Psoas muscle (tissue), 8 donors: ENCODE measurements around the gene NOL3. TPM values are rescaled to one million over a fixed set of nuclear protein-coding genes. Genes with fewer than 3 reads are reported as not detected.

Experiments used
- ATAC-seq, 4 donors: fragments of 200-7000 bp; cut with Tn5 transposase; one replicate each; pipeline ENCODE4 v1.9.1; 2020; ENCODE audit warnings: moderate library complexity in 3 of 4, mild to moderate bottlenecking in 2 of 4
- DNase-seq, 2 donors: peaks; one replicate each; pipeline ENCODE4 v3.0.0-alpha.2; 2020
- H3K27ac ChIP-seq: fragments of 200-600 bp; one replicate; pipeline ENCODE4 v1.8.0; 2022
- H3K27me3 ChIP-seq, 3 donors: fragments of 200-600 bp in 1 of 3; one replicate each; pipeline versions ENCODE4 v1.6.1 to v1.8.0; 2013 to 2022; ENCODE audit warnings: low read length in 2 of 3, mild to moderate bottlenecking in 2 of 3, moderate library complexity in 1 of 3; ENCODE audit not compliant: insufficient read depth in 3 of 3
- H3K36me3 ChIP-seq, 2 donors: fragments of 200-600 bp in 1 of 2; one replicate each; pipeline versions ENCODE4 v1.6.1 to v1.8.0; 2013 to 2022; ENCODE audit warnings: low read depth in 1 of 2, mild to moderate bottlenecking in 1 of 2, moderate library complexity in 1 of 2; ENCODE audit not compliant: insufficient read depth in 1 of 2
- H3K4me1 ChIP-seq: fragments of 200-600 bp; one replicate; pipeline ENCODE4 v1.8.0; 2022
- H3K4me3 ChIP-seq: fragments of 200-600 bp; one replicate; pipeline ENCODE4 v1.8.0; 2022; ENCODE audit warnings: mild to moderate bottlenecking
- H3K9me3 ChIP-seq: fragments of 200-600 bp; one replicate; pipeline ENCODE4 v1.8.0; 2022
- CTCF ChIP-seq: fragments of 200-600 bp; IDR thresholded peaks from one replicate; pipeline ENCODE4 v1.8.0; 2022; ENCODE audit warnings: antibody characterized with exemption
- WGBS, 3 donors: extraction: QIAGEN DNeasy Blood & Tissue Kit; methylation state at CpG; one replicate each; pipeline versions ENCODE4 v1.1.6 to v1.1.7; 2013; 5-methylcytosine and 5-hydroxymethylcytosine counted together
- intact Hi-C, 2 donors: fragments of 100-400 bp; cut with DNase I; formaldehyde crosslinking; loops; one replicate each; pipeline versions ENCODE4 v1.11.0 to v1.14.2; 2022
- polyA plus RNA-seq, 3 donors: library from polyadenylated mRNA; stranded (reverse); fragments of 200-250 nt; gene quantifications; one replicate each; pipeline ENCODE4 v1.2.3, GENCODE V29; 2013
- total RNA-seq, 4 donors: library from RNA; stranded (reverse); fragmentation: NEBNext Ultra II Directional in 2 of 4; extraction: Animal tissue kit (Norgen Biotek cat#: 25700) in 2 of 4; gene quantifications; one replicate each; pipeline versions ENCODE4 v1.2.1 to v1.2.4, GENCODE V29; 2021 to 2023
- donor health status: healthy with polysubstance abuse.
- donor health status: DM: no; HTN: no; CAD: no; lungs with moderate emphysema.
- donor health status: Bipolar disorder and iron deficiency.
- donor health status: healthy.
- donor health status: DM: yes; HTN: yes; CAD: no.
- donor health status: DM: no; HTN: no; CAD: no.
- donor health status: DM: no; HTN: no; CAD: no.
- donor health status: DM: yes; HTN: yes; CAD: no.

Gene NOL3
- total and polyA plus RNA-seq, 7 donors, result 53.6 to 133 (median 93.9) TPM

- ATAC-seq (no peak), DNase-seq (no peak)
- no peak for TF ChIP-seq CTCF
- intact Hi-C loops, result no loop called here
- WGBS, 3 donors, result 81 to 83% (median 83%) methylated on average over 7 of the region's 7 CpGs
- no peaks in the 10 kb centered on the region for H3K9me3 ChIP-seq
- H3K27ac ChIP-seq, result no peak overlapping the region
- peaks cover 2% of the 10 kb centered on the region for H3K4me1 ChIP-seq
- H3K36me3 ChIP-seq, result peaks cover 19 to 76% of the 10 kb centered on the region in 2 donors
- no peak overlapping the region for H3K4me3 ChIP-seq
- peaks cover 0 to 17% (median 0%) of the 10 kb centered on the region in 3 donors for H3K27me3 ChIP-seq
Observed at GRCh38 chr16:67146523-67147357, 23.6 kb upstream of the NOL3 start.

- H3K36me3 ChIP-seq, result peaks cover 12 to 68% of the 10 kb centered on the region in 2 donors
- intact Hi-C loops, result no loop called here
Observed at GRCh38 chr16:67147437-67148140, 22.7 kb upstream of the NOL3 start.

GRCh38 chr16:67148221-67148620 lies 22.1 kb upstream of the NOL3 start:
- no peak for DNase-seq
- H3K4me3 ChIP-seq, result no peak overlapping the region
- no peak for TF ChIP-seq CTCF
- no peak for ATAC-seq
- intact Hi-C loops, result no loop called here
- peaks cover 11 to 62% of the 10 kb centered on the region in 2 donors for H3K36me3 ChIP-seq
- no peak overlapping the region for H3K27ac ChIP-seq
- H3K9me3 ChIP-seq, result no peaks in the 10 kb centered on the region
- peaks cover 2% of the 10 kb centered on the region for H3K4me1 ChIP-seq
- 84 to 89% (median 88%) methylated on average over 2 of the region's 2 CpGs for WGBS, 3 donors
- H3K27me3 ChIP-seq, result peaks cover 0 to 17% (median 0%) of the 10 kb centered on the region in 3 donors

More at GRCh38 chr16:67147437-67148140, 22.7 kb upstream of the NOL3 start:
- DNase-seq, result no peak
- Histone ChIP-seq H3K27ac (no peak overlapping the region), H3K4me3 (no peak overlapping the region), H3K4me1 (peaks cover 2% of the 10 kb centered on the region), H3K27me3 (peaks cover 0 to 17% (median 0%) of the 10 kb centered on the region in 3 donors), H3K9me3 (no peaks in the 10 kb centered on the region)
- no peak for ATAC-seq
- WGBS, 3 donors, result 92 to 96% (median 94%) methylated on average over 4 of the region's 4 CpGs
- TF ChIP-seq CTCF, result no peak

- Histone ChIP-seq H3K27ac (no peak overlapping the region), H3K9me3 (no peaks in the 10 kb centered on the region), H3K27me3 (peaks cover 0 to 17% (median 0%) of the 10 kb centered on the region in 3 donors), H3K4me3 (no peak overlapping the region), H3K4me1 (peaks cover 2% of the 10 kb centered on the region), H3K36me3 (peaks cover 11 to 56% of the 10 kb centered on the region in 2 donors)
- WGBS, 3 donors, result 85 to 88% (median 85%) methylated on average over 11 of the region's 11 CpGs
- no peak for DNase-seq
- TF ChIP-seq CTCF, result no peak
- ATAC-seq, result no peak
- intact Hi-C loops, result no loop called here
Observed at GRCh38 chr16:67148656-67149275, 21.6 kb upstream of the NOL3 start.
